HEK293 (cell line): ENCODE data around the gene CPNE2.

Source experiments
- CTCF ChIA-PET: fragments of 350-600 bp; formaldehyde crosslinking; extraction: SDS; loops from one replicate; lab custom pipeline; 2021; ENCODE audit warnings: antibody characterized with exemption; lab: Yijun Ruan, JAX
- POLR2A ChIA-PET: fragments of 300-600 bp; formaldehyde crosslinking; extraction: SDS; loops from one replicate; lab custom pipeline; 2020; ENCODE audit warnings: antibody characterized with exemption, inconsistent platforms; lab: Yijun Ruan, JAX
- H3K27ac ChIP-seq: fragments of 200-500 bp; sonication (Bioruptor generic); 2 replicates; pipeline ENCODE4 v1.5.1; 2014; ENCODE audit warnings: low read depth, low read length, control low read depth, inconsistent platforms; ENCODE audit errors: extremely low read depth
- H3K36me3 ChIP-seq, 2 experiments: fragments of 200-500 bp in 1 of 2; sonication (Bioruptor generic) in 1 of 2; 1 replicate in 1 of 2; 2 replicates in 1 of 2; pipeline ENCODE4 v1.5.1; 2014 to 2017; ENCODE audit warnings: inconsistent platforms in 2 of 2, low read length in 2 of 2; ENCODE audit not compliant: control insufficient read depth in 2 of 2, insufficient read depth in 1 of 2
- H3K4me1 ChIP-seq: fragments of 200-500 bp; sonication (Bioruptor generic); 2 replicates; pipeline ENCODE4 v1.5.1; 2014; ENCODE audit warnings: mild to moderate bottlenecking, low read length, inconsistent platforms; ENCODE audit not compliant: control insufficient read depth, insufficient read depth
- H3K4me3 ChIP-seq: 2 replicates; pipeline ENCODE4 v1.5.1; 2011; ENCODE audit warnings: low read depth, mild to moderate bottlenecking, control low read depth, low read length, moderate library complexity
- H3K9me3 ChIP-seq: fragments of 200-500 bp; sonication (Bioruptor generic); 2 replicates; pipeline ENCODE4 v1.5.1; 2014; ENCODE audit warnings: low read depth, low read length, inconsistent platforms; ENCODE audit not compliant: control insufficient read depth, insufficient read depth
- EGR2 ChIP-seq: fragments of 450-650 bp; formaldehyde crosslinking; IDR thresholded peaks from 2 replicates; pipeline ENCODE4 v1.5.1; 2016; ENCODE audit warnings: low read depth, missing biosample characterization, missing genetic modification characterization
- SCRT1 ChIP-seq: fragments of 450-650 bp; formaldehyde crosslinking; IDR thresholded peaks from 2 replicates; pipeline ENCODE4 v1.5.1; 2016; ENCODE audit warnings: missing biosample characterization, missing genetic modification characterization, borderline replicate concordance
- SCRT2 ChIP-seq: fragments of 450-650 bp; formaldehyde crosslinking; IDR thresholded peaks from 2 replicates; pipeline ENCODE4 v1.5.1; 2016; ENCODE audit warnings: missing biosample characterization, missing genetic modification characterization
- ZBTB49 ChIP-seq: fragments of 450-650 bp; formaldehyde crosslinking; IDR thresholded peaks from 2 replicates; pipeline ENCODE4 v1.5.1; 2016; ENCODE audit warnings: missing biosample characterization, missing genetic modification characterization, low read depth
- ZFHX2 ChIP-seq: fragments of 450-650 bp; formaldehyde crosslinking; conservative IDR thresholded peaks from 2 replicates; pipeline ENCODE4 v1.5.1; 2016; ENCODE audit warnings: missing biosample characterization, missing genetic modification characterization
- ZNF114 ChIP-seq: fragments of 450-650 bp; formaldehyde crosslinking; IDR thresholded peaks from 2 replicates; pipeline ENCODE4 v1.5.0; 2017; ENCODE audit warnings: missing biosample characterization, missing genetic modification characterization
- ZNF350 ChIP-seq: fragments of 450-650 bp; formaldehyde crosslinking; IDR thresholded peaks from 2 replicates; pipeline ENCODE4 v1.5.0; 2017; ENCODE audit warnings: missing biosample characterization, mild to moderate bottlenecking, missing genetic modification characterization
- ZNF596 ChIP-seq: fragments of 450-650 bp; IDR thresholded peaks from 2 replicates; pipeline ENCODE4 v1.5.0; 2018; ENCODE audit warnings: missing biosample characterization, mild to moderate bottlenecking, missing genetic modification characterization, moderate library complexity
- ZNF623 ChIP-seq: fragments of 450-650 bp; formaldehyde crosslinking; IDR thresholded peaks from 2 replicates; pipeline ENCODE4 v1.5.1; 2016; ENCODE audit warnings: missing biosample characterization, missing genetic modification characterization
- TF ChIP-seq, protein P1 (sequence below): fragments of 450-650 bp; formaldehyde crosslinking; IDR thresholded peaks from 2 replicates; pipeline ENCODE4 v1.5.1; 2017; ENCODE audit warnings: missing biosample characterization, missing genetic modification characterization

The CPNE2 gene

DNA sequence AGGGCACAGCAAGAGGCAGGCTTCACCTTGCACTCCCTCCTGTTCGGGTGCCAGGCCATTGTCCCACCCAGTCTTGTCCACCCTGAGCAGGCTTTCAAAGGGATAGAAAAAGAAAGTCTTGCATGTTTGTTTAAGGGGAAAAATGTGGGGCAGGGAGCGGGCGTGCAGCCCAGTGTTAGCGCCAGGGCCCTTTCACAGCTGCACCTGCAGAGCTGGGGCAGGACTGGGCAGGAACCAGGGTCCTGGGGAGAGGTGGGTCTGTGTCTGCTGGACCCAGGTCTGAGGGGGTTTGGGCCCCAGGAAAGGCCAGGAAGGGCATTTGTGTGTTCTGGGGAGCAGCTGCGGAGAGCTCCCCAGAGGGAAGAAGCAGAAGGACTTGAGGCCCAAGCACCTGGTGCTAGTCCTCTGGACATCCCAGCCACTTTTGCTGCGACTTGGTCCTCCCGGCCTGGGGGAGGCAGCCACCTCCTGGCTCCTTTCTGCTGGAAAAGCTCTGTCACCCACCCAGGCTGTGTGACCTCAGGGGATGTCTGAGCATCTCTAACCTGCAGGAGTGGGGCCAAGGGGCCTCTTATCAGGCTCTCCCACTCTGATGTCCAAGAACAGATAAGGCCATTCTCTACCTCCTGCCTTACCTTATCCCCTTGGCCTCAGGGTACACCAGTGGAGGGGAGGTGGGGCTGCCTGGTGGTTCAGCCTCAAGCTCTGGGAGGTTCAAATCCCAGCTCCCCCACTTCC is 48.7 kb downstream of the CPNE2 start (continued):
- TF ChIP-seq, protein P1, sequence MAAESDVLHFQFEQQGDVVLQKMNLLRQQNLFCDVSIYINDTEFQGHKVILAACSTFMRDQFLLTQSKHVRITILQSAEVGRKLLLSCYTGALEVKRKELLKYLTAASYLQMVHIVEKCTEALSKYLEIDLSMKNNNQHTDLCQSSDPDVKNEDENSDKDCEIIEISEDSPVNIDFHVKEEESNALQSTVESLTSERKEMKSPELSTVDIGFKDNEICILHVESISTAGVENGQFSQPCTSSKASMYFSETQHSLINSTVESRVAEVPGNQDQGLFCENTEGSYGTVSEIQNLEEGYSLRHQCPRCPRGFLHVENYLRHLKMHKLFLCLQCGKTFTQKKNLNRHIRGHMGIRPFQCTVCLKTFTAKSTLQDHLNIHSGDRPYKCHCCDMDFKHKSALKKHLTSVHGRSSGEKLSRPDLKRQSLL (tag by site-specific recombination), result no peak

DNA sequence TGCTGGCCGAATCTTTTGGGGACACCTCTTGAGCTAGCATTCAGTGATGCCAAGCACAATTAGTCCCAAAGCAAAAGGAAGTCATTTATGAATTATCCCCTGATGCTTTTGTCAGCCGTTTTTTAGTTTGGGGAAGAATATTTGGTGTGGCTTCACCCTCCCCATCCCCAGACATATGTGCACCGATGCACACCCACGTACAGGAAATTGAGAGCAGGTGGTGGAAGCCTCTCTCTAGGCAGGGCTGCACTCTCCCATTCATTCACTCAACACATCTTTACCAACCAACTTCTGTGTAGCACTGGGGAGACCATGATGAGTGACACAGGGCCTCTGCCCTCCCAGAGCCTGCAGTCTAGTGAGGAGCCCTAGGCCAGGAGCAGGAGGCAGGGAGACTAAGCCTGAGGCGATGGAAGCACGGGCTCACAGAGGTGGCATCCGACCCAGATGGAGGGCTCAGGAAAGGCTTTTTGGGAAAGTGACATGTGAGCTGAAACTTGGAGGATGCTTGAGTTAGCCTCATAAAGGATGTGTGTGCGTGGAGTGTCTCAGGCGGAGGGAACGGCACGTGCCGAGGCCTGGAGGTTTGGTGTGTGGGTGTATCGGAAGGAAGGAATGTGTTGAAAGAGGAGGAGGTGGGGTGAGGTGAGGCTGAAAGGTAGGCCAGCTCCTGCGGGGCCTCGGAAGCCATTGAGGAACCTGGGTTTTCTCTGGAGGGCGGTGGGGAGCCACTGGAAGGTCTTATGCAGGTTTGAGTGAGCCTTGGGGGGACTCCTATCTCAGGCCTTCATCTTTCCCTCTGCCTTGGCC is 49.6 kb downstream of the CPNE2 start:
- TF ChIP-seq ZNF350 (tag by site-specific recombination) (no peak), EGR2 (peak; percentile 80), ZFHX2 (tag by site-specific recombination) (peak; percentile 41; the same call in 1 of the 2 replicates)
- ChIA-PET CTCF (no interaction called here), POLR2A (no interaction called here)
- Histone ChIP-seq H3K27ac (no peak overlapping the region), H3K9me3 (no peaks in the 10 kb centered on the region), H3K4me3 (no peak overlapping the region), H3K4me1 (no peaks in the 10 kb centered on the region), H3K36me3 (no peaks in the 10 kb centered on the region)

- POLR2A ChIA-PET, result no interaction called here
- CTCF ChIA-PET, result interaction anchor here (0.6 to 0.7 kb wide), 2 partner anchors 47 to 51 kb away, joined by 3 read pairs; partner anchors contain the start of gene CPNE2
- H3K4me3 ChIP-seq, result no peak overlapping the region
- TF ChIP-seq ZNF623 (tag by site-specific recombination), result no peak
- TF ChIP-seq ZBTB49 (tag by site-specific recombination), result no peak
- TF ChIP-seq ZFHX2 (tag by site-specific recombination), result 0 out of 2 replicates have a peak, but pooled peaks have one; percentile 7
- no peaks in the 10 kb centered on the region for H3K36me3 ChIP-seq
- H3K27ac ChIP-seq, result no peak overlapping the region
- H3K9me3 ChIP-seq, result no peaks in the 10 kb centered on the region
- no peaks in the 10 kb centered on the region for H3K4me1 ChIP-seq
Observed at GRCh38 chr16:57143149-57143921, 51.0 kb downstream of the CPNE2 start.

DNA sequence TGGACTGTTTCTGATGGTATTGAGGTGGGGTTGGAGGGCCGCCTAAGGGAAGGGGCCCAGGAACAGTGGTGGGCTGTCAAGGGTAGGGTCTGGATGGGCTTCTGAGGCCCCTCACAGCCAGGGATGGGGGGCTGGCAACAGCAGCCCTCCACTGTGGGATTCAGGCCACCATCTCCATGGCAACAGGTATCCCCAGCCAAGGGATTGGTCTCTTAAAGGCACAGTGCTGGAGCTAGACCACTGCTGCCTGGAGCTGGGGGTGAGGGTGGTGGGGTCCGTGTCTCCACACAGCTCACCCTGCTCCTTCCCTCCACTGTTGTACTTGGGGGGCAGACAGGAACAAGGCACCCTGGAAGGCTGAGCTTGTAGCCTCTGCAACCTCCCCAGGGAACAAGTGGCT is 51.6 kb downstream of the CPNE2 start:
- H3K36me3 ChIP-seq, result no peaks in the 10 kb centered on the region
- ChIA-PET POLR2A (no interaction called here), CTCF (interaction anchor here (0.6 to 1.2 kb wide), 2 partner anchors 46 to 60 kb away, joined by 3 read pairs; no protein-coding TSS in a partner anchor)
- H3K4me3 ChIP-seq, result no peak overlapping the region
- TF ChIP-seq ZNF114 (tag by site-specific recombination) (no peak), ZNF596 (tag by site-specific recombination) (no peak), SCRT1 (tag by site-specific recombination) (peak; percentile 77; the same call in 1 of the 2 replicates), SCRT2 (tag by site-specific recombination) (peak; percentile 90)
- H3K9me3 ChIP-seq, result no peaks in the 10 kb centered on the region
- H3K4me1 ChIP-seq, result no peaks in the 10 kb centered on the region
- no peak overlapping the region for H3K27ac ChIP-seq
